HG03439 (cell line): ENCODE data around the gene IGFLR1.

ENCODE experiments used
- ATAC-seq: cut with Tn5 transposase; IDR thresholded peaks from one replicate; pipeline ENCODE4 v1.9.1; 2021; ENCODE audit warnings: mild to moderate bottlenecking, moderate library complexity; ENCODE audit not compliant: unreplicated experiment

Gene IGFLR1

DNA sequence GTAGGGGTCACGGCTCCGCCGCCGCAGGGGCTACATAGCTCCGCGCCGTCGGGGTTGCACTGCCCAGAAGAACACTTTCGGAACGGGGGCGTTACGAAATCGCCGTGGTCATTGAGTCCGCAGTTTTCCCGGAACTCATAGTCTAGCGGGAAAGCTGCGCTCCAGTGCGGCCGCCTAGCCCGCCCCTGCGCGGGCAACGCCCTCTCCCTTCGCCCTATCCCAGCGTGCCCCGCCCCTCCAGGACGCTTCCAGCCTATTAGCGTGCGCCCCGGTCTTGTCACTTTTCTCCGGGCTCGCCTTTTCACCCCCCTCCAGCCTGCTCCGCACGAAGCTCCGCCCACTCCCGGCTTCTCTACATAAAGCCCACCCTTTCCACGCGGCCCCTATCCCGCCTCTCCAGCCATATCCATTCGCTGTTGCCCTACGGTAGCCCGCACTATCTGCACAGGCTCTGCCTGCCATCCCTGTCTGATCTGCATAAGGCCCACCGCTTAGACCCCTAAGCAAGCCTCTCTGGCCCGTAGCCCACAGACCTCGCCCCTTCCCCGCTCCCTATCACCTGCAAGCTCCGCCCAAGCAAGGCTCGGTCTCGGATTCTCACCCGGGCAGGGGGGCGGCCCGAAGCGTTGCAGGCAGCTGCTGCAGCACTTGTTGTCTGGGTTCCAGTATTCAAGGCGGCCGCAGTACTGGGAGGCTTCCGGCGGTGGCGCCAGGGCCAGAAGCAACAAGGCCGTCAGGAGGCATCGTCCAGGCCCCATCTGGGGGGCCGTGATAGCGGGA lies 1.6 kb downstream of the IGFLR1 start:
- ATAC-seq, result peak; percentile 47

- ATAC-seq, result no peak
Observed at GRCh38 chr19:35740108-35740422, 2.2 kb downstream of the IGFLR1 start.

DNA sequence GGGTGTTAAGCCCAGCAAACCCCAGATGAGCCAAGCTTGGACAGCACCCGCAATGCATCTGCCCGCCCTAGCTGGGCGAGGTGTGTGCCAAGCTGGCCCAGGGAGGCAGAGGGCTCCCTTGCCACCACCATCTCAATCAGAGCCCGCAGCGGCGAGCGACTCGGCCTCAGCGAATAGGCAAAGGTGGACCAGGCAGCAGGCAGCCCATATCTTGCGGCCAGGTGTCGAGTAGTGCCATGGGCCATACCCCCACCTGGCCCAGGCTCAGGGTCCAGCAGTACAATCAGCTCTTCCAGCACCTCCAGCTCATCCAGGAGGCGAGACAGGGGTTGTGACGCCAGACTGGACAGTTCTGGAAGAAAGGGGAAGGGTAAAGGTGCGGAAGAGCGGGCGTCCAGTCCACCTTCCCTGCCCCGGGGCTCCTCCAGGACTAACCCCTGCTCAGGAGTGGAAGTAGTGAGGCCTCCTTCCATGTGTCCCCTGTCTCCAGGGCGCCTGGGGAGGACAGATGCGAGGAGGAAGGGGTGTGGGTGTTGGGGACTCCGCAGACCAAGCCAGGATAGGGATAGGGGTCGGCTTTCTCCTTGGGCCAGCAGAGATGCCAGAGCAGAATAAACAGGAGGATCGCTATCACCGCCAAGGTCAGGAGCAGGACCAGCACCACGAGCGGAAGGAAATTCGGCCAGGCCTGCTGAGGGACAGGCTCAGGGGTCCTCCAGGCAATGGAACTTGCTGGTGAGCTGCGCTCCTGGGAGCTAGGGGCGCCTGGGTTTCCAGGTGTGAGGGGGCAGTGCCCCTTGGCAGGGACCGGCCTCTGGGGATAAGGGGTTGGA lies 2.8 kb downstream of the IGFLR1 start:
- ATAC-seq, result no peak

- no peak for ATAC-seq
Observed at GRCh38 chr19:35738887-35739229, 3.4 kb downstream of the IGFLR1 start.

- no peak for ATAC-seq
Observed at GRCh38 chr19:35738021-35738886, 4.0 kb downstream of the IGFLR1 start.

DNA sequence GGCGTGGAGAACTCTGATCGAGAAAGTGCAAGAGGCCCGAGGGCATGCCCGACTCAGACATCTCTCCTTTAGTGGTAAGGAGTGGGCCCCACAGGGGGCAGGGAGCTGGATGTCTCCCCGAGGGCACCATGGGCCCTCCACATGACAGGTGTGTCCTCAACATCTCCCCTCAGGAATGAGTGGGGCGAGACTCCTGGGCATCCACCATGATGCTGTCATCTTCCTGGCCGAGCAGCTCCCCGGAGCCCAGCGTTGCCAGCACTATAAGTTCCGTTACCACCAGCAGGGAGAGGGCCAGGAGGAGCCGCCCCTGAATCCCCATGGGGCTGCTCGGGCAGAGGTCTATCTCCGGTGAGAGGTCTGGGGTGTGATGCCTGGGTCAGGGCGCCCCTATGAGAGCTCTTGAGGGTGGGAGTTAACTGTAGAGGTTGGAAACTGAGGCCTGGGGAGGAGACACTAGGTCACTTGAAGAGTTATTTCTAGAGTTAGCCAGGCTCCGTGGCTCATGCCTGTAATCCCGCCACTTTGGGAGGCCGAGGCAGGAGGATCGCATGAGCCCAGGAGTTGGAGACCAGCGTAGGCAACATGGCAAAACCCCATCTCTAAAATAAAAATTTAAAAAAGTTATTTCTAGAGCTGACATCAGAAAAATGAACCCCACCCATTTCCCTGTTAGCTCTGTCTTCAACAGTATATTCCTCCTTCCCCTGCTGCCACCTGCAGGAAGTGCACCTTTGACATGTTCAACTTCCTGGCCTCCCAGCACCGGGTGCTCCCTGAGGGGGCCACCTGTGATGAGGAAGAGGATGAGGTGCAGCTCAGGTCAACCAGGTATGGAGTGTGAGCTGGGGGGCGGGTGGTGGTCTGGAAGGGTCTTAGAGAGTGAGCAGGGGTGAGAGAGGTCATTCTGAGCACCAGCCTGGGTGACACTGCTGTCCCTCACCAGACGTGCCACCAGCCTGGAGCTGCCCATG lies 5.1 kb downstream of the IGFLR1 start:
- no peak for ATAC-seq

DNA sequence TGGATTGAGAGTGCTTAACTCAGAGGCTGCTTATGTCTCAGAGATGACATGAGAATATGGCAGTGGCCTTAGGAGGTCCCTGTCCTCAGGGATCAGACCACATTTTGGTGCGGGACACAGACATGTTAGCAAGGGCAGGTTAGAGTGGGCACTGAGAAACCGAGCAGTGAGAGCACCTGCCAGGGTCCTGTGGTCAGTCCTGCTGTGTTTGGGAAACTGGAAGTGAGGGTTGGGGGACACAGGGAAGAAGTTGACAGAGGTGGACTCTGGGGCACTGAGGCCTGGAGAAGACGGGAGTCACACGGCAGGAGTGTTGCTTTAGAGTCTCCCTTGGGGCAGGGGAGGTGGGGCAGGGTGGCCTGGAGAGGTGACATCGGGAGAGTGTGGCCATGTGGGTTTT lies 7.4 kb downstream of the IGFLR1 start:
- ATAC-seq, result no peak

- no peak for ATAC-seq
Observed at GRCh38 chr19:35734273-35734672, 8.0 kb downstream of the IGFLR1 start.

GRCh38 chr19:35733180-35734125 lies 8.8 kb downstream of the IGFLR1 start:
- ATAC-seq, result no peak

GRCh38 chr19:35732540-35733179 lies 9.6 kb downstream of the IGFLR1 start:
- ATAC-seq, result no peak

GRCh38 chr19:35731779-35732405 lies 10.4 kb downstream of the IGFLR1 start:
- ATAC-seq, result no peak

GRCh38 chr19:35731353-35731752 lies 10.9 kb downstream of the IGFLR1 start:
- ATAC-seq, result no peak

DNA sequence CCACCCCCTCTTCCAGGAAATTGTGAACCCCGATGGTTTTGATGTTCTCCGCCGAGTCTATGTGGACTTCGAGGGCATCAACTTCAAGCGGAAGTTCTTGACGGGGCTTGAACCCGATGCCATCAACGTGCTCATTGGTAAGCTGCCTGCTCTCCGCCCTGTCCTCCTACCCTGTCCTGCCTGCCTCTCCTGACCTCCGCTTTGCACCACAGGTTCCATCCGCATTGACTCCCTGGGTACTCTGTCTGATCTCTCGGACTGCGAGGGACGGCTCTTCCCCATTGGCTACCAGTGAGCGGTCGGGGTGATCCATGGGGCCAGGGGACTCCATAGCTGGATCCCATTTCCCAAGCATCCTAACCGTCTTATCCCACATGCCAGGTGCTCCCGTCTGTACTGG lies 11.9 kb downstream of the IGFLR1 start:
- ATAC-seq, result no peak

GRCh38 chr19:35729763-35730162 lies 12.5 kb downstream of the IGFLR1 start:
- no peak for ATAC-seq

- ATAC-seq, result no peak
Observed at GRCh38 chr19:35729021-35729420, 13.2 kb downstream of the IGFLR1 start.

DNA sequence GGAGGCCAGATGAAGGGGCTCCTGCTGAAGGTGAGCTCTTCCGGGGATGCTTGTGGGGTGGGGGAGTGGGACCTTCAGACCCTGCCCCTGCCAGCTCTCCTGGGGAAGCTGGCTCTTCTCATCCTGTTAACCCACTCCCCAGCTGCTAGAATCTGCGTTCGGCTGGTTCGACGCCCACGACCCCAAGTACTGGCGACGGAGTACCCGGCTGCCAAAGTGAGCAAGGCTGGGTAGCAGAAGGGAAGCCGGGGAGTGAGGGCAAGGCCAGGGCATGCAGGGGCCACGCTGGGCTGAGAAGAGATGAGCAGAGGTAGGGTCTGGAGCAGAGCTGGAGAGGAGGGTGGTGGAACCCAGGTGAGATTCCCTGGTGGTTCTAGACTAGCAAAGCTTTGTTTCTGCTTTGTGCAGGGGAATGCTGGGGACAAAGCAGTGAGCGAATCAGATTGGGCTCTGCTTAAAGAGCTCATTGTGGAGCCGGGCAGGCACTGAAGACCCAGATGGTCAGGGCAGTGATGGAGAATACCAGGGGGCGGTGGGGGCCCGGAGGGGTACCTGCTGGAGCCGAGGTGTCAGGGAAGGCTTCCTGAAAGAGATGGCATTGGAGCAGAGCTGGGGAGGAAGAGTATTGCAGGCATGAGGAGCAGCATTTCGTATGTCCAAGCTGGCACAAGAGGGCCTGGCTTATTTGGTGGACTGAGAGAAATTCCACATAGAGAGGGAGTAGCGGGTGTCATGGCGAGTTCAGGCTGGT lies 14.1 kb downstream of the IGFLR1 start:
- no peak for ATAC-seq
